ENCODE data around the gene RHOF.
A peak's percentile ranks its signal among the peaks of the same experiment; 100 is the strongest.

RHOF gene

GRCh38 chr12:121804417-121805111 lies 11.1 kb upstream of the RHOF start:
- DNase-seq: peak; percentile 71

- peak; percentile 62 for DNase-seq
Observed at GRCh38 chr12:121803861-121804416, 10.5 kb upstream of the RHOF start, which contains the start of gene SETD1B. Gene SETD1B, plus strand, starts transcription at chr12:121804009. Its CDS starts 729 bp downstream, at chr12:121804738.

DNA sequence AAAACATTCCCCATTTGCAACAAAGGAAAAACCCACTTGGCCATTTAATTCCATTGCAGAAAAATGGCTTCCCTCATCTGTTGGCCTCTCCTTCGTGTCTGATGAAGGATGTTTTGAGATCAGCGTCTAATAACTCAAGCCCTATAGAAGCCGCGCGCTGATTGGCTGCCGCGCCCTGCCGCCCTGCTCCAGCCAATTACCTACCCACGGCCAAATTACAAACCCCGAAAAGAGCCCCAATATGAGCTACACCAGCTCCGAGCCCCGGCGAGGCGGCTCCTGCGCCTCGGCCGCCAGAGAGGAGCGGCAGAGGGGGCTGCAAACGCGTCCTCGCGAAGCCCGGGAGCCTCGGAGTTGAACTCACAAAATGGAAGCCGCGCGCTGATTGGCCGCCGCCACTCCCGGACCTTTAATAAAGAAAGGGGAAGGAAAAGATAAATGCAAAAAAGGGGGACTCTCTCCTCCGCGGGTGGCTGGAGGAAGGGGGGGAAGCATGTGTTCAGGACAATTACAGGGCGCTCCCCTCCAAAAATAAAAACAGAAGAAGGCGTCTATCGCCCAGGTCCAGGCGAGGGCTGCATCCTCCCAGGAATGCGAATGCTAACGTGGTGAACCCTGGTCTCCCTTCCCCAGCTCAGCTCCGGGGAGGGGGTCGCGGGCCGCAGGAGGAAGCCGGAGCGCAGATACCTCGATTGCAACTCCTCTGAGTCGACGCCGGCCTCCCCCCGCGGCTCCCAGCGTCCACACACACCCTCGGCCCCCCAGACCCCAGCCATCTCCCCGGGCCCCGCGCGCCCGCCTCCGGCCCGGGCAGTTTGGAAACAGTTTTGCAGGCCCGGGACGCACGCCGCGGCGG lies 9.6 kb upstream of the RHOF start:
- peak; percentile 95 for DNase-seq

DNA sequence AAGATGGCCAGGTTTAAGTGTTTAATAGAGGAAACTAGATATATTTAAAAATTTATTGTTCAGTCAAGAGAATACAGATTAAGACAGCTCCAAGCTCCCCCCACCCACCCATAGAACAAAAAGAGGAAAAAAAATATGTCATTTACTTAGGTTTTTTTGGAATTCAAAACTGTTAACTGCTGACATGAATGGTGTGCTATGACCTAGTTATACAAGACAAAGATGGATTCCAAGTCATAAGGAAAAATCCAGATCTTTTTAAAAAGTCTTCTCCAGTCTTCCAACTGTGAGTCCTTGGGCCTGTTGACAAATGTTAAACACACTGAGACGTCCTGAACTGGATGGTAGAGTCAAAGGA lies 9.0 kb upstream of the RHOF start:
- no peak for DNase-seq

DNA sequence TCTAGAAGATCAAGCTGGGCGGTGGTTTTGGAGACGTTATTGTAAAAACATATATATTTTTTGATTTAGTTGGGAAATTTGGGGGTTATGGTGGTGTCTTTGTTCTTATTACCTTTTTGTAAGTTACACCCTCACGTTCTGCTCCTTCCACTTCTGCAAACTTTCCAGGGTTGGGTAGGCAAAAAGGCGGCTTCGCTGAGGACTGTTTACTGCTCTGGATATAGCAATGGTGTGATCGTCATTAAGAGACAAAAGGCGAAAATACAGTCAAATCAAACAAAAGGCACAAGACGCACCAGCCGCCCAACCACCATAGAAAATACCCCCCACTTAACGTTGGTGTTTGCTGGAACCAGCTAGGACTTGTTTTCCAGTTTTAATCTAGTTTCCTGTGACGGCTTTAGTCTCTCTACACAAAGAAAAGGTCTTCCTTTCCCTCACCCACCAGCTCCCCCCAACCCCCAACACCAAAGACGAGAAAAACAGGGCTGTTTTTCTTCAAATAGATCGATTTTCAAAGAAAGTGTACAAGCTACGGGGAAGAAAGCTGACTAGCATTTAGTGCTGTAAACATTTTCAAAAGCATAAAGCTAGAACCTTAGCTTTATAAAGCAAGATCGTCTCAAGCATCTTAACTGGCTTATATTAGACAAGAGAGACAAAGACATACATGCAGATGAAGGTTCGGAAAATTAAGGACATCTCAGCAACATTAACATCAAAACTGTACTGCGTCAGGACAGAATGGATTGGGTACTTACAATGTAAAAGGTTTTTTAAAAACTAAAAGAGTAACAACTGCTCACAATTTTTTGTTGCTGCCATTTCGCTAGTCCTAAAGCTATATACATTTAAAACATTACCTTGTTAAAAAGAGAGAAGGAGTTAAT lies 8.4 kb upstream of the RHOF start:
- DNase-seq: peak; percentile 76

GRCh38 chr12:121800694-121801594 lies 7.5 kb upstream of the RHOF start:
- DNase-seq: peak; percentile 76

DNA sequence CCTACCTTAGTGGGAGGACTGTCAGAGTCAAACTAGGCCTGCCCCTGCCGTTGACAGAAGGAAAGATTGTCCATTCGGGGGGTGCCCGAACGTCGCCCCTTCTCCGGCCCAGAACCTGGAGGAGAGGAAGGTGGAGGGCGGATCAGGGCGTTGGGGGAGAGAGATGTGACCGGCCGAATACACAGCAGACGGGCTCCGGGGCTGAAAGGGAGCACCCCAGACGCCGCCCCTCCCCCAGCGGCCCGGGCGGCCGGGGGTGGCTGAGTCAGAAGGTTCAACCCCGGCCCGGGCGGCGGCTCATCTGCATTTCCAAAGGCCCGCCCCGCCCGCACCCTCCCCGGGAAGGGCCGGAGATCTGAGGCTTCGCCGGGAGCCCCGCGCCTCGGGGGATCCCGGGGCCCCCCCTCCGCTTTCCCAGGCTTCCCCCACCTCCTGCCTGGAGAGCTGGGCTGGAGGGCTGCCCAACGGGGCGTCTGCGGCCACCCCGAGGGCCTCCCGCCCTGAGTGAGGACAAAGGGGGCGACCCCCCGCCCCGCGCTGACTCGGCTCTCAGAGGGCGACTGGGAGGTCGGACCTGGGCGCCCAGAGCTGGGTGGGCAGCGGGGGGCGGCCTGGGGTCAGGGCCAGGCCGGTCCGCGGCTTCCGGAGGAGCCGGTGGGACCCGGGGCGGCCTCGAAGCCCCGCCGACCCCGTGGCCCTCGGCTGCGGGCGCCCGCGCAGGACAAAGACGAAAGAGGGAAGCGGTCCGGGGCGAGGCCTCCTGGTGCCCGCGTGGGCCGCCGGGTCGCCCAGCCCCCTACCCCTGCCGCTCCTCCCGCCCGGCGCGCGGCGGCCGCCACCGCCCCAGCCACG lies 6.6 kb upstream of the RHOF start:
- DNase-seq: peak; percentile 74

- peak; percentile 76 for DNase-seq
Observed at GRCh38 chr12:121799156-121799841, 5.8 kb upstream of the RHOF start.

- no peak for DNase-seq
Observed at GRCh38 chr12:121798787-121799155, 5.3 kb upstream of the RHOF start.

GRCh38 chr12:121797937-121798786 lies 4.7 kb upstream of the RHOF start:
- no peak for DNase-seq

DNA sequence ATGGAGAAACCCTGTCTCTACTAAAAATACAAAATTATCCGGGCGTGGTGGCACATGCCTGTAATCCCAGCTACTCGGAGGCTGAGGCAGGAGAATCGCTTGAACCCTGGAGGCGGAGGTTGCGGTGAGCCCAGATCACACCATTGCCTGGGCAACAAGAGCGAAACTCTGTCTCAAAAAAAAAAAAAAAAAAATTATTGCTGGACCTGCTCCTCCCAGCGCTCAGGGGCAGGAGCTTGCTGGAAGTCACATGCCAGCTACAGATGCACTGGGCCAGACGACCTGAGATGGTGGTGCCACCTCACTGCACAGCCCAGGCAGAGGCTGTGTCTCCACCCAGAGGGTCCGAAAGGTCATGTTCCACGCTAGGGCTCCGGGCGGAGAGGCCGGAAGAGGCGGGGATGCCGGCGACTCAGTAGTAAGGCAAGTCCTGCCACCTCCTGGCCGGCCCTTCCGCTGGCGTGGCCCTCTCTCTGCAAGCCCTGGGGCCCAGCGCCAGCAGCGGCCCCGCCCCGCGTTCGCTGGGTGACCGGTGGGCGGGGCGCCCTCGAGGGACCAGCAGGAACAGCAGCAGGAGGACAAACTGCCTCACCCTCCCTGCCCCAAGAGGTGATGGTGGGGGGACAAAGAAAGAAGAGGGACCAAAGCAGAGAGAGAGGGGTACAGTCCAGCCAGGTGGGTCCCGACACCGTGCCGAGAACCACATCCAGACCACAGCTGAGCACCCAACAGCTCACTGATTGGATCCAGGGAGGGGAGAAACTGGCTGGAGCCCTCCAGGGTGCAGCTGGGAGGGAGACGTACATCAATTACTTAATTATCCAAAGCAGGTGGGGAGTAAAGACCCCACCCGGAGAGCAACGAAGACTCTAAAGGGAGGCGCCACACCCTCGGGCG lies 3.6 kb upstream of the RHOF start:
- DNase-seq: no peak

- DNase-seq: peak; percentile 87
Observed at GRCh38 chr12:121795034-121795968, 1.8 kb upstream of the RHOF start.

DNA sequence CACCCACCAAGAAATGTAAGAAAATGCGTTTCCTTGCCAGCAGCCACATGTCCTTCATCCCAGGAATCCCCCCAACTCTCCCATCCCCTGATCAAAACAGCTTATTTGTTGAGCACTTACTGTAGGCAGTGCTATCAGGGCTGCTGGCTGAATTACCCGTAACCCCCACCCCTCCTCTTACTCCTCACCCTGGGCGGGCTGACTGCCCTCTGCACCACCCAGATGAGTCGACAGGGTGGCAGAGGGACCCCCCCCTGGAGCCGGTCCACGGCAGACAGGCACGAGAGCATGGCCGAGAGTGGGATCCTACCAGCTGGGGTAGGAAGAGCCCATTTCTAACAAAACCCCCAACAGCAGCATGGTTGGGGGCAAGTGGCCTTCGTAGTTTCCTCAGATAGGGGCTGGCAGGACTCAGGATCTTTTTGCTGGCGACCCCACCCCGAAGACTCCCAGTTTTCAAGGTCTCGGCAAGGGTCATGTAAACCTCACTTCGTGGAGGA lies 1.1 kb upstream of the RHOF start:
- no peak for DNase-seq

DNA sequence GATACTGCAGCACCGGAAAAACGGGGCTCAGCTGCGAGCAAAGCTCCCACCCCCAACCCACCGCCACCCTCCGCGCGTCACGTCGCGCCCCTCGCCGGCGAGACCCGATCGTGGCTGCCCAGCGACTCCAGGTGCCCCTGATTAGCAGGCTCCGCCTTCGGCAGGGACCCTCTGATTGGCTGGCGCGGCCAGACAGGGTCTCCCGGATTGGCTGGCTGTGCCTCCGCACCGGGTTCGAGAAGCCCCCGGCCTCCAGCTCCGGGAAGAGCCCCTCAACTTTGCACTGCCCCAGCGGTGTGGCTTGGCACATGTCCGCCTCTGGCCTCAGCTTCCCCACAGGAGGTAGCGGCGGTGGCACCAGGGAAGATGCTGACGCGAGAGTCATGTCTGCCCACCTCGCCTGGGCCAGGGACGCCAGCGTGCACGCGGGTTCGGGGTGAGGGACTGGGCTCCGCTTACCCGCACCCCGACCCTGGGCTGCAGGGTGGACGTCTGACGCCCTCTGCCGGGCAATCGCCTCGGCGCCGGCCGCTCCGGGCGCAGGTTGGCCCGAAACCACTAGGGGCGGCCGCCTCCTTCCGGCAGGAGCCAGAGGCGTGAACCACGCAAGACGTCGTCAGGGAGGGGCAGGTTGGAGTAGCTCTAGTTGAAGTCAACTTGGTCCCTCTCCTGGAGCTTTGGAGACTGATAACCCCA lies 498 bp upstream of the RHOF start:
- peak; percentile 96 for DNase-seq

- peak; percentile 70 for DNase-seq
Observed at GRCh38 chr12:121792607-121793439, 665 bp downstream of the RHOF start.

All from CD4-positive, alpha-beta T cell treated with Interleukin-21 for 1 hour (primary cell).